Measurements from ENCODE around the gene MRLN.
"Not testable (repeated sequence)": the region's sequence is repeated elsewhere in the genome, so short reads cannot be mapped to it uniquely, and the experiment has no call there.

MRLN gene

GRCh38 chr10:59753267-59753666 lies at the start of gene MRLN:
MRLN (minus strand) TSS chr10:59753455.
- no peak for FAIRE-seq

- FAIRE-seq = no peak
Measured at GRCh38 chr10:59801171-59801570, 47.9 kb upstream of the MRLN start.

- FAIRE-seq = no peak
Measured at GRCh38 chr10:59799421-59799820, 46.2 kb upstream of the MRLN start.

GRCh38 chr10:59793919-59794318 lies 40.7 kb upstream of the MRLN start:
- no peak for FAIRE-seq

GRCh38 chr10:59792812-59793211 lies 39.6 kb upstream of the MRLN start:
- FAIRE-seq = no peak

- no peak for FAIRE-seq
Measured at GRCh38 chr10:59791601-59792000, 38.3 kb upstream of the MRLN start.

- FAIRE-seq = not testable (repeated sequence)
Measured at GRCh38 chr10:59790080-59790479, 36.8 kb upstream of the MRLN start.

GRCh38 chr10:59788914-59789313 lies 35.7 kb upstream of the MRLN start:
- not testable (repeated sequence) for FAIRE-seq

GRCh38 chr10:59787032-59787431 lies 33.8 kb upstream of the MRLN start:
- FAIRE-seq = not testable (repeated sequence)

GRCh38 chr10:59785476-59785875 lies 32.2 kb upstream of the MRLN start:
- FAIRE-seq = not testable (repeated sequence)

GRCh38 chr10:59781511-59781910 lies 28.3 kb upstream of the MRLN start:
- FAIRE-seq = no peak

- no peak for FAIRE-seq
Measured at GRCh38 chr10:59779756-59780533, 26.7 kb upstream of the MRLN start.

GRCh38 chr10:59774451-59774850 lies 21.2 kb upstream of the MRLN start:
- no peak for FAIRE-seq

GRCh38 chr10:59773088-59773487 lies 19.8 kb upstream of the MRLN start:
- no peak for FAIRE-seq

GRCh38 chr10:59771162-59771807 lies 18.0 kb upstream of the MRLN start:
- FAIRE-seq = no peak

GRCh38 chr10:59770689-59771088 lies 17.4 kb upstream of the MRLN start:
- no peak for FAIRE-seq

GRCh38 chr10:59762505-59762904 lies 9.2 kb upstream of the MRLN start:
- no peak for FAIRE-seq

- FAIRE-seq = no peak
Measured at GRCh38 chr10:59757966-59758365, 4.7 kb upstream of the MRLN start.

GRCh38 chr10:59754951-59755350 lies 1.7 kb upstream of the MRLN start:
- FAIRE-seq = no peak

GRCh38 chr10:59752278-59752940 lies 846 bp downstream of the MRLN start:
- FAIRE-seq = no peak

- no peak for FAIRE-seq
Measured at GRCh38 chr10:59750155-59750945, 2.9 kb downstream of the MRLN start.

GRCh38 chr10:59748834-59749233 lies 4.4 kb downstream of the MRLN start:
- no peak for FAIRE-seq

- FAIRE-seq = no peak
Measured at GRCh38 chr10:59745163-59745650, 8.0 kb downstream of the MRLN start.
